NCI-H69 (cell line): Measurements from ENCODE around the gene COMP.

Source experiments
- DNase-seq: peaks from one replicate; lab custom pipeline; 2025; lab: John Stamatoyannopoulos, UW

Gene COMP

GRCh38 chr19:18782559-18783225, 8.4 kb downstream of the COMP start:
- no peak for DNase-seq

- no peak for DNase-seq
Measured at GRCh38 chr19:18781885-18782527, 9.1 kb downstream of the COMP start.

- no peak for DNase-seq
Measured at GRCh38 chr19:18781047-18781600, 10.0 kb downstream of the COMP start.

GRCh38 chr19:18780631-18781030, 10.5 kb downstream of the COMP start:
- no peak for DNase-seq

GRCh38 chr19:18780081-18780480, 11.0 kb downstream of the COMP start:
- no peak for DNase-seq

GRCh38 chr19:18778826-18779495, 12.1 kb downstream of the COMP start:
- no peak for DNase-seq

GRCh38 chr19:18778076-18778389, 13.1 kb downstream of the COMP start:
- no peak for DNase-seq

GRCh38 chr19:18777301-18778075, 13.6 kb downstream of the COMP start:
- no peak for DNase-seq

- no peak for DNase-seq
Measured at GRCh38 chr19:18776736-18777135, 14.4 kb downstream of the COMP start.

- DNase-seq, result no peak
Measured at GRCh38 chr19:18776288-18776594, 14.9 kb downstream of the COMP start.

GRCh38 chr19:18775586-18776287, 15.4 kb downstream of the COMP start:
- no peak for DNase-seq

- DNase-seq, result no peak
Measured at GRCh38 chr19:18774782-18775444, 16.2 kb downstream of the COMP start.

- DNase-seq, result no peak
Measured at GRCh38 chr19:18774107-18774506, 17.0 kb downstream of the COMP start.

- no peak for DNase-seq
Measured at GRCh38 chr19:18773682-18774081, 17.4 kb downstream of the COMP start.

GRCh38 chr19:18772620-18773587, 18.2 kb downstream of the COMP start:
- peak; percentile 41 for DNase-seq

- DNase-seq, result peak; percentile 64
Measured at GRCh38 chr19:18771328-18772242, 19.5 kb downstream of the COMP start.

GRCh38 chr19:18770663-18771327, 20.3 kb downstream of the COMP start:
- DNase-seq, result no peak

GRCh38 chr19:18769989-18770528, 21.0 kb downstream of the COMP start:
- DNase-seq, result no peak
